ENCODE results near the gene SLC25A53.

The SLC25A53 gene, protein sequence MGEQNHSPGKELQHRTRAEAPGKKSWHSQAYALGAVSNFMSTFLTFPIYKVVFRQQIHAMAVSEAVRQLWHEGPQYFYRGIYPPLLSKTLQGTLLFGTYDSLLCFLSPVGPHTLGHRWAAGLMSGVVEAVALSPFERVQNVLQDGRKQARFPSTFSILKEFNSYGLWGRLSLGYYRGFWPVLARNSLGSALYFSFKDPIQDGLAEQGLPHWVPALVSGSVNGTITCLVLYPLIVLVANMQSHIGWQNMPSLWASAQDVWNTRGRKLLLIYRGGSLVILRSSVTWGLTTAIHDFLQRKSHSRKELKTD

GRCh38 chrX:104156630-104157529 is at the start of gene SLC25A53:
SLC25A53 (minus strand) TSS chrX:104157009; CDS start chrX:104105257, 51,752 bp downstream.
- DNase-seq, result peak; percentile 73

DNA sequence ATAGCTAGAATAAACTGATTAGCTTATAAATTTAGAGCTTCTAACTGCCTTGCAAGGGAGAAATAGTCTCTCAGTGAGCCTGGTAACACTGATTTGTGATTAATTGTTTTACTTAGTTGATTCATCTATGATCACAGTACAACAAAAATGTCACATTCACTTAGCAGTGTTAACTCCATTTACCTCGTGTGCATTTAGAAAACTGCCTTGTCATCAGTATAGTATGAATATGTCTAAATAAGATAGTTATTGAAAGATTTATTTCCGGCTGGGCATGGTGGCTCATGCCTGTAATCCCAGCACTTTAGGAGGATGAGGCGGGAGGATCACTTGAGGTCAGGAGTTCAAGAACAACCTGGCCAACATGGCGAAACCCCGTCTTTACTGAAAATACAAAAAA is 48.7 kb upstream of the SLC25A53 start:
- no peak for DNase-seq

DNA sequence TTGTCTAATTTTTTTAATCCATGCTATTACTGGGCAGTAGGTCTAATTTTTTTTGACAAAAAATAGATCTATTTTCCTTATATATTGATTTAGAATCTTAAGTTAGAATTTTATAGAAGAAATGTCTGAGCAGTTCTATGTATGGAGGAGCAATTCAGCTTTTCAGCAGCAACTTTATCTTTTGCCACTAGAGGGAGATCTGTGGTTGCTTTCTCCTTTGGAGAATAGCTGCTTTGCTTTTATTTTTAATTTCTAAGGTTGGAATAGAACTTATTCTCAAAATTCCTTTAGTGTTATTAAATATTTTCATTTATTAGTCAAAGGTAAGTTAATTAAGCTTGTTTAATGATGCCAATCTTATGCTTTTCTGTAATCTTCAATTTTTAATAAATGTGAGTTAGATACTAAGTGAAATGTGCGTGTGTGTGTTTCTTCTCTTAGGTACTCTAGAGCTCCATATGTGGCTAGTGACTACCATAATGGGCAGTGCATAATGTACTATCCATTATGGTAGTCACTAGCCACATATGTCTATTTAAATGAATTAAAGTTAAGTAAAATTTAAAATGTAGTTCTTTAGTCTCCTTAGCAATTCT is 38.8 kb upstream of the SLC25A53 start:
- DNase-seq, result no peak

DNA sequence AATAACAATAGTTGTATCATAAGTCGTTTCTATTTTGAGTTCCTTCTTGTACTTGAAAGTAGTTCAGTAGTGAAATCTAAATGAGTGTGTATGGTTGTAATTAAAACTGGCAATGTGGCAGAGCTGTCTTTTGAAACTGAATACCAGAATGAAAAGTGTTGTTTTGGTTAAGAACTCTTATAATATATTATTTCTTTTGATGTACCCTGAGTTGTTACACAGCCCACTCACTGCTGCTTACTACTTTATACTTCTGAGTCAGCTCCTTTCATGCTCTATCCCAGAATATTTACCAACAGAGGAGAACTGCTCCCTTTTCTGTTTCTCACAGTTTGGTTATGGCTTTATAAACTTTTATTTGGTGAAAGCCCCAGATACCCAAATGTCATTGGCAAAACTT is 38.2 kb upstream of the SLC25A53 start:
- no peak for DNase-seq

- no peak for DNase-seq
Observed at GRCh38 chrX:104193485-104193884, 36.7 kb upstream of the SLC25A53 start.

DNA sequence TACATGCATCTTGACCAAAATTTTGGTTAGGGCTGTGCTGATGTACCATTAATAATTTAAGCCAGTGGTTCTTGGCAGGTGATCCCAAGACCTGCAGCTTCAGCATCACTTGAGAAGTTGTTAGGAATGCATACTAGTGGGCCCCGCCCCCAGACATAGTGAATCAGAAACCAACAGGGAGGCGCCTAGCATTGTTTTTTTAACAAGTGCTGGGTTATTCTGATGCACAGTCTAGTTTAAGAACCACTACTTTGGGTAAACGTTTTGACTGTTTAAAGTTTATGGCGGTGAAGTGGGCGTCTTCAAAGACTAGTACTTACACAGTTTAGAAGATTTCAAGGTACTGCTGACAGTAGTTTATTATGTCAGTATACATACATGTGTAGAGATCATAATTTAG is 33.0 kb upstream of the SLC25A53 start:
- DNase-seq, result no peak

GRCh38 chrX:104187931-104188330 is 31.1 kb upstream of the SLC25A53 start:
- DNase-seq, result no peak

DNA sequence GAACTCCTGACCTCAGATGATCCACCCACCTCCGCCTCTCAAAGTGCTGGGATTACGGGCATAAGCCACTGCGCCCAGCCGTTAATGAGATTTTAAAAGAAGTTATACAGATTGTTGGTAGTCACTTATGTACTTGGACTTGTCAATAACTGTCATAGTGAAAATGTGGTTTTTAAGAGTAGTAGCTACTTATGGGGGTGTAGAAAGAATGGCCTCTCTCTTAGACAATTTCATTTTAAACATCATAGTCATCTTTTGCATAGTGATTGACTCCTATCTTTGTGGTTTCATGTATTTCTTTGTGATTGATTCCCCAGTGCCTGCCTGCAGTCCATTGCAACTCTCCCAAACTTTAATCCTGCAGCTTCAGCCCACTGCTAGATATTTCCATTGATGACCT is 26.9 kb upstream of the SLC25A53 start:
- DNase-seq, result no peak

DNA sequence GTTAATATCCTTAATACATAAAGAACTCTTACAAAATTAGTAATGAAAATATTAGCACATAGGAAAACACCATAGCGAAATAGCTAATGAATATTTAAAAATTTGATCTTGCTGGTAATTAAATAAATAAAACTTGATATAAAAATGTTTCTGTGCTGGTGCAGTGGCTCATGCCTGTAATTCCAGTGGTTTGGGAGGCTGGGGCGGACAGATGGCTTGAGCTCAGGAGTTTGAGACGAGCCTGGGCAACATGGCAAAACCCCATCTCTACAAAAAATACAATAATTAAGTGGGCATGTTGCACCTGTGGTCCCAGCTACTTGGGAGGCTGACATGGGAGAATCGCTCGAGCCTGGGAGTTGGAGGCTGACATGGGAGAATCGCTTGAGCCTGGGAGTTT is 17.0 kb upstream of the SLC25A53 start:
- no peak for DNase-seq

DNA sequence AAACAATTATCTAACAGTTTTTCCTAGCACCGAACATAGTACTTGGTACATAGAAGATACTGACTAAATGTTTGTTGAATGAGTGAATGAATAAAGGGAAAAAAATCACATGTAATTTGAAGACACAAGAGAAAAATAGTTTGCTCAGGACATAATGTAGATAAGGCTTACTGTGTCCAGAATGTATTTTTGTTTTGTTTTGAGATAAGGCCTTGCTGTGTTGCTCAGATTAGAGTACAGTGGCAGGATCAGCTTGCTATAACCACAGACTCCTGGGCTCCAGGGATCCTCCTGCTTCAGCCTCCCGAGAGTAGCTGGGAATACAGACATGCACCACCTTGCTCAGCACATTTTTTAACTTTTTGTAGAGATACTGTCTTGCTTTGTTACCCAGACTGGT is 16.0 kb upstream of the SLC25A53 start:
- DNase-seq, result no peak

DNA sequence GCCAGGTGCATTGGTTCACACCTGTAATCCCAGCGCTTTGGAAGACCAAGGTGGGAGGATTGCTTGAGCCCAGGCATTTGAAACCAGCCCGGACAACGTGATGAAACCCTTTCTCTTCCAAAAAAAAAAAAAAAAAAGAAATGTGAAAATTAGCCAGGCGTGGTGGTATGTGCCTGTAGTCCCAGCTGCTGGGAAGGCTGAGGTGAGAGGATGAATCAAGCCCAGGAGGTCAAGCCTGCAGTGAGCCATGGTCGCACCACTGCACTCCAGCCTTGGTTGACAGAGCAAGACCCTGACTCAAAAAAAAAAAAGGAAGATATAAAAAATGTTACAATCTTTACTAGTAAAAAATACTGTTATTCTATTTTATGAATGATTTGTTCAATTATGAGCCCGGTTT is 15.3 kb upstream of the SLC25A53 start:
- no peak for DNase-seq

- DNase-seq, result no peak
Observed at GRCh38 chrX:104168127-104168526, 11.3 kb upstream of the SLC25A53 start.

DNA sequence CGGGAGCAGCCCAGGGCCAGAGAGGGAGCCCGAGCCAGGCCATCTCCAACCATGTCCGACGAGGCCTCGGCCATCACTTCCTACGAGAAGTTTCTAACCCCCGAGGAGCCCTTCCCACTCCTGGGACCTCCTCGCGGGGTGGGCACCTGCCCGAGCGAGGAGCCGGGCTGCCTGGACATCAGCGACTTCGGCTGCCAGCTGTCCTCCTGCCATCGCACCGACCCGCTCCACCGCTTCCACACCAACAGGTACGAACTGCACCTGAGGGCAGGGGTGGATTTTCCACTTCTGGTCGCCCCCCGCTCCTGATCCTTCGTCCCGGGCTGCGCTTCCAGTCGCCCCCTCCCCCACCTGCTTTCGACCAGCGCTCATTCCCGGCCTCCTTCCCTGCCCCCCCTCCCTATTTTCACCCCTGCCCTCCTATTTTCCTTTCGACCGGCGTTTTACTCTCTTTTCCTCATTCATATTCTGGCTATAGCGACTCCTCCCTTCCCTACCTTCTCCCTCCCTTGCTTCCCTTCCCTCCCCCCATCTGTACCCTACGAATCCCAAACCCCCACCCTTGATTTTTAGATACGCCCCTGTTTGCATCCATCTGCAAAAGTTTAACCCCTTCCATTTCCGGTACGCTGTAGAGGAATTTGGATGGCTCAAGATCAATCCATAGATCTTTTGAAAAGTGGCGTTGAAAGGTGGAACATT is 10.1 kb upstream of the SLC25A53 start:
- DNase-seq, result no peak

- DNase-seq, result peak; percentile 69
Observed at GRCh38 chrX:104165894-104166734, 9.3 kb upstream of the SLC25A53 start, which contains the start of gene FAM199X. FAM199X (plus strand) TSS chrX:104166453; CDS start chrX:104166786, 333 bp downstream.

GRCh38 chrX:104151037-104151436 is 5.8 kb downstream of the SLC25A53 start:
- no peak for DNase-seq

GRCh38 chrX:104141087-104141760 is 15.6 kb downstream of the SLC25A53 start:
- DNase-seq, result no peak

DNA sequence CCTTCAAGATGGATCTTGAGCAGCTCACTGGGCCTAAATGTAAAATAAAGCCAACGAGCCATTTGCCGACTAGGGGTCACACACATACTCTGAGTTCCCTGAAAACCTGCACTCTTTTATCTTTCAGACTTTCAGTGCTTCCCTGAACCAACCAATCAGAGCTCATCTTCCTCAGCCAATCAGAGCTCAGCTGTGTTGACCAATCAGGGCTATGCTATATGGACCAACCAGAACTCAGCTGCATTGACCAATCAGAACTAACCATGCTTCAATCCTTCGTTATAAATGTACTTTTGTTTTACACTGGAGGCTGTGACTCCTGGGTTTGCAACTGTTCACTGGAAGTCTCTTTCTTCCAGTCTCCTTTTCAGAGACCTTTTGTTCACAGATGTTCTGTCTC is 19.3 kb downstream of the SLC25A53 start:
- DNase-seq, result no peak

GRCh38 chrX:104136241-104137019 is 20.4 kb downstream of the SLC25A53 start:
- peak; percentile 68 for DNase-seq

DNA sequence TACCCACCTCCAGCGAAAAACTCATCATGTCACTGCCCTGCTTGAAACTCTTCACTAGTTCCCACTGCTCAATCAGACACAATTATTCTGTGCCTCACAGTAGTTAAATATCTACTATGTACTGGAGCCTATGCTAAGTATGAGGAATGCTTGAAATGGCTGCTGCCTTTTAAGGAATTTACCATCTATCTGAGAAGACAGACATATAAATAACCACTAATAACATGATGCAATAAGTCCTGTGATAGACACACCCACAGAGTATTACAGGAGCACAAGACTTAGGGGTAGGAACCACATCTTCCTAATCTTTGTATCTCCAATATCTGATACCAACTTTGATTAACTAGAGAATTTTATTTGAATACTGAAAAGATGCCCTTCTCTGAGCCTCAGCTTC is 21.1 kb downstream of the SLC25A53 start:
- no peak for DNase-seq

- DNase-seq, result no peak
Observed at GRCh38 chrX:104134583-104135261, 22.1 kb downstream of the SLC25A53 start.

All from NCI-H1105 (cell line).